ENCODE measurements around the gene POLA1.

DNA sequence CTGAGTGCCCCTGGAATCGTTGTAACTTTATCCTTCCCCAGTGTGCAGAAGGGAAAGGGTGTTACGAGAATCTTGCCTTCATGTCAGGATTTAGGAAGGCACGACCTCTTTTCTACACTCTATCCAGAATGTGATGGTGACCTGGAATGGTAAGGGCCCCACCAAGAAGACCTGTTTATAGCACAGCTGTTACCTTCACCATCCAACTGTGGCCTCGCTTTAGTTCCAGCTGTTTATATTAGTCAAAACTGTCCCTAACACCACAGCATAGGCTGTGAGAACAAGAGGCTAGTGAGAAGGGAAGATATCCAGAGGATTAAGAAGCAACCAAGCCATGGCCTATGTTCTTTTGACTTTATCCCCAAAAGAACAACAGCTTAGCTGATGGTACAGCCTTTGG, 294.0 kb downstream of the POLA1 start:
- no peak for TF ChIP-seq CTCF (IDR thresholded peaks at IDR 0.05; ENCODE audit: poor library complexity, severe bottlenecking)
- no peak for TF ChIP-seq RAD21 (conservative IDR thresholded peaks at IDR 0.05)
- no peak for TF ChIP-seq EP300 (conservative IDR thresholded peaks at IDR 0.05; ENCODE audit: poor library complexity, severe bottlenecking)
